GM20000 (cell line): ENCODE data around the gene RGL3.
"Not testable (repeated sequence)": the region's sequence is repeated elsewhere in the genome, so short reads cannot be mapped to it uniquely, and the experiment has no call there.

Experiments
- DNase-seq: peaks from one replicate; pipeline ENCODE4 v3.0.0; 2012; ENCODE audit warnings: low spot score
- TF ChIP-seq, protein P1 (sequence below): IDR thresholded peaks from 2 replicates; pipeline ENCODE4 v1.5.1; 2012; ENCODE audit warnings: mild to moderate bottlenecking, control low read depth; ENCODE audit errors: extremely low read depth, missing control alignments

The RGL3 gene

GRCh38 chr19:11435833-11436313 lies 16.8 kb upstream of the RGL3 start:
- DNase-seq = no peak
- TF ChIP-seq, protein P1, sequence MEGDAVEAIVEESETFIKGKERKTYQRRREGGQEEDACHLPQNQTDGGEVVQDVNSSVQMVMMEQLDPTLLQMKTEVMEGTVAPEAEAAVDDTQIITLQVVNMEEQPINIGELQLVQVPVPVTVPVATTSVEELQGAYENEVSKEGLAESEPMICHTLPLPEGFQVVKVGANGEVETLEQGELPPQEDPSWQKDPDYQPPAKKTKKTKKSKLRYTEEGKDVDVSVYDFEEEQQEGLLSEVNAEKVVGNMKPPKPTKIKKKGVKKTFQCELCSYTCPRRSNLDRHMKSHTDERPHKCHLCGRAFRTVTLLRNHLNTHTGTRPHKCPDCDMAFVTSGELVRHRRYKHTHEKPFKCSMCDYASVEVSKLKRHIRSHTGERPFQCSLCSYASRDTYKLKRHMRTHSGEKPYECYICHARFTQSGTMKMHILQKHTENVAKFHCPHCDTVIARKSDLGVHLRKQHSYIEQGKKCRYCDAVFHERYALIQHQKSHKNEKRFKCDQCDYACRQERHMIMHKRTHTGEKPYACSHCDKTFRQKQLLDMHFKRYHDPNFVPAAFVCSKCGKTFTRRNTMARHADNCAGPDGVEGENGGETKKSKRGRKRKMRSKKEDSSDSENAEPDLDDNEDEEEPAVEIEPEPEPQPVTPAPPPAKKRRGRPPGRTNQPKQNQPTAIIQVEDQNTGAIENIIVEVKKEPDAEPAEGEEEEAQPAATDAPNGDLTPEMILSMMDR = no peak

DNA sequence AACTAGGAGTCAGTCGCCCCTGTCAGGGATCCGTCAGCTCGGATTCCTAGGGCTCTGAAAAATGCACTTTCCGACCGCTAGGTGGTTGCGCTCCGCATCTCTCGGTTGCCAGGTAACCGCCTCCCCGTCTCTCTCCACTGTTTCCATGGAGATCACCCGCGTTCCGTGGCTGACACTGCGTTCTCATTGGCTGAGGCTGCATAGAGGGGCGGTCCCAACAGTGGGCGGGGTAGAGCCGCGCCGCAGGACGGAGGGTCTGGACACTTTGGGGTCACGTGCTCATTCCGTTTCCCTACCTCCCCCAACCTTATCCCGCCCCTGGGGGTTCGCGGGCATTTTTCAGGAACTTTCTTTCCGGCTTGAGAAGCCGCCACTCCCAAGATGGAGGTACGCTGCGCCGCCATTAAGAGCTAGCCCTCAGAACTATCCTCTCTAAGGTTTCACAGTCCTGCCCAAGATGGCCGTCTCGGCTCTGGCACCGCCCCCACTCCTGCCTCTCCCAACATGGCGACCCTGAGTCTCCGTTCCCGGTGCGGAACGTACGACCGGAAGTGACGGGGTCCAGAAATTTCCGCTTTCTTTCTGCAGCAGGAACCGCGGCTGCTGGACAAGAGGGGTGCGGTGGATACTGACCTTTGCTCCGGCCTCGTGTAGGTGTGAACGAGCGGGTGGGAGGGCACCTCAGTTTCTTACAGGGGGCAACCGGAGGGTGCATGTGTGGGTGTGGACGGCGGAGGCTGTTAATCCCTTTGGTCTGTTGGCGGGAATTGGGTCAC lies 16.1 kb upstream of the RGL3 start, which contains the start of the genes ODAD3 and PRKCSH:
ODAD3 (minus strand) TSS at position 65 of the 776 bp plus-strand sequence. CDS start 105 bp downstream, outside the sequence.
PRKCSH (plus strand) TSS at position 579 of the 776 bp plus-strand sequence. CDS start 483 bp downstream, outside the sequence.
- TF ChIP-seq, protein P1 = peak; percentile 48
- peak; percentile 98 for DNase-seq

DNA sequence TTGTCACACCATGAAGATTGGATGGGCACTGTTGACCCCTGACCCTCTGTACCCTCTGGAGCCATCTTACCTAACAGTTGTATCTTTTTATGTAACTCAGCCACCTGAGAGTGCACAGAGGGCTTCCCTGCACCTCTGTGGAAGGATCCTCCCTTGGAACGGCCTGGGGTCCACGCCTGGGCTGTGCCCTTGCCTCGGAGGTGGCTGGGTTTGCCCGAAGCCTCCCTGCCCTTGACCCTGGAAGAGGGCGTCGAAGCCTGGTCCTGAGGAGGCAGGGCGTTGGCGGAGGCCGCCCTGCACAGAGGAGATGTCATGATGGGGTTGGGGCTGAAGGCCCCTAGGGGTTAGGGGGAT lies 15.6 kb upstream of the RGL3 start:
- TF ChIP-seq, protein P1 = no peak
- no peak for DNase-seq

- DNase-seq = not testable (repeated sequence)
Observed at GRCh38 chr19:11433526-11433925, 14.4 kb upstream of the RGL3 start.

DNA sequence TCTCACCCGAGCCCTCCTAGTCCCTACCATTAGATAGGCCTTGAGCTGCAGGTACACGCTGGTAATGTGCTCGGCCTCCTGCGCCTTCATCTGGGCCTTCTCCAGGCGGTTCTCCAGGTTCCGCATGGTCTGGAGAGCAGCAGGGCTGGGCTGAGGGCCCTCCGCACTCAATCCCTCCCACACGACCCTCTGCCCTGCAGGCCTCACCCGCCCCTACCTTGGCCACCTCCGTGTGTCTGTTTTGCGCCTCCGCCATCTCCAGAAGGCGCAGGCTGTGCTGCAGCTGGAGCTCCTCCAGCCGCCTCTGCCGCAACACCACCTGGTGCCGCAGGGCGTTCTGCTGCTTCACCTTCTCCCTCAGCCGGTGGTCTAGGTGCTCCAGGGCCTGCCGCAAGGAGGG lies 7.5 kb upstream of the RGL3 start:
- TF ChIP-seq, protein P1 = no peak
- no peak for DNase-seq

DNA sequence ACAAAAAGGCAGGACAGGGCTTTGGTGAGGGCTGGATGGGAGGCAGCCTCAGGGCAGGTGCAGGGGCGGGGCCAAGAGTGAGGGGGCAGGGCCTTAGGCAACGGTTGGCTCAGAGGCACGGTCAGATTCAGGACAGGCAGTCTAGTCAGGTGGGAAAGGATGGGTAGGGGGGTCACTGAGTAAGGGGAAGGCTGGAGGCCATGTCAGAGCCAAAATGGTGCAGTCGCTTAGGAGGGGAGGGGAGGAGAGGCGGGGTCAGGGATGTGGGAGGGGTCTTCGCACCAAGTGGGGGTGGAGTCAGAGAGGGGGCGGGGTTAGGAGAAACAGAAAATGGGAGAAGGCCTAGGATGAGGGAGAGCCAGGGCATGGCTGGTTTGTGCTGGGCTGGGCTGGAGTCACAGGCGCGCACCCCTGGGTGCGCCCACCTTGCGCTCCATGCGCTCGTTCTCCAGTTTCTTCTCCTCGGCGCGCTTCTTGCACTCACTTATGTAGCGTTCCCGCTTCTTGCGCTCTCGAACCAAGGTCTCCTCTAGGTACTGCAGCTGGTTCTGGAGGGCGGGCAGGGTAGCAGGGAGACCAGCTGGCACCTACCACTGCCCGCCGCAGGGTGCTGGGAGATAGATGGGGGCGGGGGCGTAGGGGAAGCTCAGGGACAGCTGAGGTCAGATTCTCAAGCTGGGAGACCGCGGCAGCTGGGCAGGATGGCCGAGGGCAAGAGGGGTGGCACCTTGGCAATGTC lies 6.8 kb upstream of the RGL3 start:
- no peak for DNase-seq
- TF ChIP-seq, protein P1 = no peak

GRCh38 chr19:11423791-11424181 lies 4.7 kb upstream of the RGL3 start:
- TF ChIP-seq, protein P1 = no peak
- no peak for DNase-seq
